ENCODE data around the gene CIRBP. TPM values are rescaled to one million over a fixed set of nuclear protein-coding genes. Genes with fewer than 3 reads are reported as not detected.

CIRBP gene
- total RNA-seq, 1 experiment from 2014 or later, result 263 TPM

- Mint-ChIP-seq H3K4me1 (peaks cover 10 to 24% of the 10 kb centered on the region in 2 experiments), H3K9me3 (no peaks in the 10 kb centered on the region), H3K27ac (no peak overlapping the region), H3K36me3 (ENCODE audit: insufficient read depth in 1 of 3, low read depth in 3 of 3) (peaks cover 0 to 19% (median 5%) of the 10 kb centered on the region in 3 experiments; a peak in 4 of 7 replicates), H3K27me3 (ENCODE audit: low read depth) (peaks cover 15% of the 10 kb centered on the region), H3K4me3 (no peak overlapping the region)
- Histone ChIP-seq H2BK12ac (ENCODE audit: insufficient read length, low read depth, low read length) (no peak overlapping the region), H3K27me3 (ENCODE audit: insufficient read depth, low read length) (no peaks in the 10 kb centered on the region), H3K79me1 (ENCODE audit: insufficient read depth, low read depth, low read length, poor library complexity, severe bottlenecking) (no peaks in the 10 kb centered on the region), H2BK120ac (ENCODE audit: low read depth, low read length, poor library complexity, severe bottlenecking) (no peak overlapping the region), H4K91ac (ENCODE audit: insufficient read length, low read depth, low read length) (no peak overlapping the region), H3T11ph (ENCODE audit: low read length) (no peak overlapping the region), H3K14ac (ENCODE audit: insufficient read depth, low read length) (no peak overlapping the region), H2BK5ac (ENCODE audit: insufficient read length, low read length) (no peak overlapping the region), H2BK20ac (ENCODE audit: low read depth, low read length, poor library complexity, severe bottlenecking) (no peak overlapping the region), H3K27ac (ENCODE audit: insufficient read length, low read depth, low read length) (no peak overlapping the region), H3K4me2 (ENCODE audit: insufficient read depth, insufficient read length, low read length) (no peak overlapping the region), H3K18ac (ENCODE audit: insufficient read length, low read depth, low read length) (no peak overlapping the region), H2BK15ac (ENCODE audit: low read depth, low read length) (no peak overlapping the region), H3K9ac (ENCODE audit: extremely low read depth, insufficient read length, low read length) (no peak overlapping the region), H3K4ac (ENCODE audit: low read depth, low read length) (no peak overlapping the region), H4K5ac (ENCODE audit: insufficient read length, low read depth, low read length) (no peak overlapping the region), H2AK5ac (ENCODE audit: insufficient read length, low read length) (no peak overlapping the region), H4K8ac (replicated peaks; ENCODE audit: insufficient read length, low read depth, low read length) (no peak overlapping the region), H4K20me1 (ENCODE audit: control insufficient read depth, insufficient read depth, insufficient read length) (no peaks in the 10 kb centered on the region), H2AFZ (ENCODE audit: low read length) (no peak overlapping the region), H3K56ac (ENCODE audit: insufficient read length, low read depth, low read length) (no peak overlapping the region), H3K23ac (ENCODE audit: insufficient read length, low read depth, low read length) (no peak overlapping the region), H3K4me1 (ENCODE audit: insufficient read depth, low read length) (no peaks in the 10 kb centered on the region), H3K9me3 (ENCODE audit: control insufficient read depth, low read depth, low read length) (no peaks in the 10 kb centered on the region), H3K79me2 (ENCODE audit: insufficient read depth, low read length) (no peaks in the 10 kb centered on the region), H3K23me2 (ENCODE audit: insufficient read length, low read depth, low read length, poor library complexity, severe bottlenecking) (peaks cover 4% of the 10 kb centered on the region)
- DNase-seq, result no peak
- no peak for TF ChIP-seq CTCF (conservative IDR thresholded peaks at IDR 0.05)
- no CpG with 5 or more reads among the region's 29 CpGs for WGBS (ENCODE audit: extremely low coverage, insufficient read length, low lambda C conversion rate)
Observed at GRCh38 chr19:1283207-1283916, 14.2 kb downstream of the CIRBP start.
